Glutamatergic neuron (in vitro differentiated cells): ENCODE data around the gene GFOD1. TPM values are rescaled to one million over a fixed set of nuclear protein-coding genes. Genes with fewer than 3 reads are reported as not detected.

Experiments used
- DNase-seq: peaks from one replicate; pipeline ENCODE4 v3.0.0; 2022
- H3K27ac Mint-ChIP-seq: one replicate; pipeline ENCODE4 v1.8.0; 2020; ENCODE audit warnings: mild to moderate bottlenecking, mixed read lengths, inconsistent platforms; ENCODE audit not compliant: unreplicated experiment
- H3K27me3 Mint-ChIP-seq: one replicate; pipeline ENCODE4 v1.8.0; 2020; ENCODE audit warnings: mild to moderate bottlenecking, moderate library complexity, mixed read lengths, inconsistent platforms; ENCODE audit not compliant: unreplicated experiment
- H3K36me3 Mint-ChIP-seq: one replicate; pipeline ENCODE4 v1.8.0; 2020; ENCODE audit warnings: mild to moderate bottlenecking, mixed read lengths, inconsistent platforms; ENCODE audit not compliant: unreplicated experiment
- H3K4me1 Mint-ChIP-seq: one replicate; pipeline ENCODE4 v1.8.0; 2020; ENCODE audit warnings: mild to moderate bottlenecking, low read depth, mixed read lengths, inconsistent platforms; ENCODE audit not compliant: unreplicated experiment
- H3K4me3 Mint-ChIP-seq: one replicate; pipeline ENCODE4 v1.8.0; 2020; ENCODE audit warnings: mild to moderate bottlenecking, mixed read lengths, inconsistent platforms; ENCODE audit not compliant: unreplicated experiment
- H3K9me3 Mint-ChIP-seq: one replicate; pipeline ENCODE4 v1.8.0; 2020; ENCODE audit warnings: mild to moderate bottlenecking, moderate library complexity, mixed read lengths, inconsistent platforms; ENCODE audit not compliant: unreplicated experiment
- CTCF ChIP-seq: fragments of 200-600 bp; sonication (generic); IDR thresholded peaks from one replicate; pipeline ENCODE4 v1.5.0; 2021; ENCODE audit not compliant: partially characterized antibody, unreplicated experiment
- total RNA-seq: library from RNA; stranded (reverse); fragmentation: NEBNext Ultra II Directional; extraction: Animal tissue kit (Norgen Biotek cat#: 25700); gene quantifications from one replicate; pipeline ENCODE4 v1.2.1, GENCODE V29; 2021; ENCODE audit not compliant: unreplicated experiment

GFOD1 gene
- total RNA-seq, 1 donor from 2014 or later, result 4.1 TPM

- H3K27ac Mint-ChIP-seq, result no peak overlapping the region
- H3K9me3 Mint-ChIP-seq, result no peaks in the 10 kb centered on the region
Measured at GRCh38 chr6:13334953-13335352, 152.4 kb downstream of the GFOD1 start.

GRCh38 chr6:13332349-13332706, 155.1 kb downstream of the GFOD1 start:
- no peak for DNase-seq
- no peaks in the 10 kb centered on the region for H3K36me3 Mint-ChIP-seq
- H3K27ac Mint-ChIP-seq, result no peak overlapping the region
- no peak overlapping the region for H3K4me3 Mint-ChIP-seq
- H3K27me3 Mint-ChIP-seq, result no peaks in the 10 kb centered on the region
- no peak for TF ChIP-seq CTCF
- no peaks in the 10 kb centered on the region for H3K9me3 Mint-ChIP-seq
- H3K4me1 Mint-ChIP-seq, result peaks cover 4% of the 10 kb centered on the region

More at GRCh38 chr6:13334953-13335352, 152.4 kb downstream of the GFOD1 start:
- TF ChIP-seq CTCF, result no peak
- Mint-ChIP-seq H3K36me3 (no peaks in the 10 kb centered on the region), H3K4me1 (no peaks in the 10 kb centered on the region), H3K27me3 (no peaks in the 10 kb centered on the region), H3K4me3 (no peak overlapping the region)
- no peak for DNase-seq

- H3K4me3 Mint-ChIP-seq, result no peak overlapping the region
- H3K36me3 Mint-ChIP-seq, result no peaks in the 10 kb centered on the region
- no peaks in the 10 kb centered on the region for H3K27me3 Mint-ChIP-seq
- H3K4me1 Mint-ChIP-seq, result peaks cover 6% of the 10 kb centered on the region
- DNase-seq, result no peak
- TF ChIP-seq CTCF, result peak; percentile 73
- H3K27ac Mint-ChIP-seq, result no peak overlapping the region
- no peaks in the 10 kb centered on the region for H3K9me3 Mint-ChIP-seq
Measured at GRCh38 chr6:13331516-13332348, 155.7 kb downstream of the GFOD1 start.

- peak overlapping the region; percentile 84 for H3K27ac Mint-ChIP-seq
- H3K9me3 Mint-ChIP-seq, result no peaks in the 10 kb centered on the region
- H3K4me3 Mint-ChIP-seq, result peak overlapping the region; percentile 89
- peaks cover 6% of the 10 kb centered on the region for H3K4me1 Mint-ChIP-seq
- H3K36me3 Mint-ChIP-seq, result no peaks in the 10 kb centered on the region
- TF ChIP-seq CTCF, result no peak
- no peak for DNase-seq
- no peaks in the 10 kb centered on the region for H3K27me3 Mint-ChIP-seq
Measured at GRCh38 chr6:13328875-13329183, 158.6 kb downstream of the GFOD1 start.

- peaks cover 6% of the 10 kb centered on the region for H3K4me1 Mint-ChIP-seq
- peak; percentile 8 for TF ChIP-seq CTCF
- no peaks in the 10 kb centered on the region for H3K36me3 Mint-ChIP-seq
- peak within 1 kb of the TSS; percentile 86 for H3K27ac Mint-ChIP-seq
- H3K9me3 Mint-ChIP-seq, result no peaks in the 10 kb centered on the region
- no peaks in the 10 kb centered on the region for H3K27me3 Mint-ChIP-seq
- peak within 1 kb of the TSS; percentile 92 for H3K4me3 Mint-ChIP-seq
- peak; percentile 96 for DNase-seq
Measured at GRCh38 chr6:13328076-13328874, 159.1 kb downstream of the GFOD1 start, which contains the start of gene TBC1D7. Gene TBC1D7 (minus strand): TSS chr6:13328537. CDS start chr6:13326898, 1,639 bp downstream.
